HEK293 (cell line): ENCODE data around the gene STK39.

Experiments
- CTCF ChIA-PET: fragments of 350-600 bp; formaldehyde crosslinking; extraction: SDS; loops from one replicate; lab custom pipeline; 2021; ENCODE audit warnings: antibody characterized with exemption; lab: Yijun Ruan, JAX
- POLR2A ChIA-PET: fragments of 300-600 bp; formaldehyde crosslinking; extraction: SDS; loops from one replicate; lab custom pipeline; 2020; ENCODE audit warnings: antibody characterized with exemption, inconsistent platforms; lab: Yijun Ruan, JAX
- H3K27ac ChIP-seq: fragments of 200-500 bp; sonication (Bioruptor generic); 2 replicates; pipeline ENCODE4 v1.5.1; 2014; ENCODE audit warnings: low read depth, low read length, control low read depth, inconsistent platforms; ENCODE audit errors: extremely low read depth
- H3K36me3 ChIP-seq, 2 experiments: fragments of 200-500 bp in 1 of 2; sonication (Bioruptor generic) in 1 of 2; 1 replicate in 1 of 2; 2 replicates in 1 of 2; pipeline ENCODE4 v1.5.1; 2014 to 2017; ENCODE audit warnings: inconsistent platforms in 2 of 2, low read length in 2 of 2; ENCODE audit not compliant: control insufficient read depth in 2 of 2, insufficient read depth in 1 of 2
- H3K4me1 ChIP-seq: fragments of 200-500 bp; sonication (Bioruptor generic); 2 replicates; pipeline ENCODE4 v1.5.1; 2014; ENCODE audit warnings: mild to moderate bottlenecking, low read length, inconsistent platforms; ENCODE audit not compliant: control insufficient read depth, insufficient read depth
- H3K4me3 ChIP-seq: 2 replicates; pipeline ENCODE4 v1.5.1; 2011; ENCODE audit warnings: low read depth, mild to moderate bottlenecking, control low read depth, low read length, moderate library complexity
- H3K9me3 ChIP-seq: fragments of 200-500 bp; sonication (Bioruptor generic); 2 replicates; pipeline ENCODE4 v1.5.1; 2014; ENCODE audit warnings: low read depth, low read length, inconsistent platforms; ENCODE audit not compliant: control insufficient read depth, insufficient read depth
- GLI2 ChIP-seq: fragments of 450-650 bp; formaldehyde crosslinking; IDR thresholded peaks from 2 replicates; pipeline ENCODE4; 2017; ENCODE audit warnings: missing biosample characterization, missing genetic modification characterization, low read depth, borderline replicate concordance
- MYNN ChIP-seq: fragments of 450-650 bp; formaldehyde crosslinking; IDR thresholded peaks from 2 replicates; pipeline ENCODE4 v1.5.1; 2016; ENCODE audit warnings: missing biosample characterization, missing genetic modification characterization, borderline replicate concordance
- MZF1 ChIP-seq: fragments of 450-650 bp; formaldehyde crosslinking; IDR thresholded peaks from 2 replicates; pipeline ENCODE4 v1.5.1; 2017; ENCODE audit warnings: missing biosample characterization, missing genetic modification characterization, borderline replicate concordance
- TSHZ1 ChIP-seq: fragments of 450-650 bp; formaldehyde crosslinking; IDR thresholded peaks from 2 replicates; pipeline ENCODE4 v1.5.1; 2016; ENCODE audit warnings: missing biosample characterization, missing genetic modification characterization, borderline replicate concordance
- ZNF112 ChIP-seq: fragments of 450-650 bp; formaldehyde crosslinking; IDR thresholded peaks from 2 replicates; pipeline ENCODE4 v1.5.0; 2017; ENCODE audit warnings: missing biosample characterization, missing genetic modification characterization
- ZNF121 ChIP-seq: fragments of 450-650 bp; formaldehyde crosslinking; IDR thresholded peaks from 2 replicates; pipeline ENCODE4 v1.5.1; 2016; ENCODE audit warnings: missing biosample characterization, missing genetic modification characterization
- ZNF146 ChIP-seq: fragments of 450-650 bp; formaldehyde crosslinking; IDR thresholded peaks from 2 replicates; pipeline ENCODE4 v1.5.1; 2016; ENCODE audit warnings: missing biosample characterization, missing genetic modification characterization
- ZNF202 ChIP-seq: fragments of 450-650 bp; formaldehyde crosslinking; IDR thresholded peaks from 2 replicates; pipeline ENCODE4 v1.5.1; 2016; ENCODE audit warnings: missing biosample characterization, missing genetic modification characterization, borderline replicate concordance
- ZNF211 ChIP-seq: fragments of 450-650 bp; formaldehyde crosslinking; IDR thresholded peaks from 2 replicates; pipeline ENCODE4 v1.5.1; 2016; ENCODE audit warnings: low read depth, missing biosample characterization, missing genetic modification characterization
- ZNF248 ChIP-seq: fragments of 450-650 bp; formaldehyde crosslinking; IDR thresholded peaks from 2 replicates; pipeline ENCODE4 v1.5.1; 2017; ENCODE audit warnings: missing biosample characterization, missing genetic modification characterization
- ZNF423 ChIP-seq: fragments of 450-650 bp; formaldehyde crosslinking; IDR thresholded peaks from 2 replicates; pipeline ENCODE4 v1.5.1; 2016; ENCODE audit warnings: missing biosample characterization, missing genetic modification characterization
- ZNF426 ChIP-seq: fragments of 450-650 bp; formaldehyde crosslinking; IDR thresholded peaks from 2 replicates; pipeline ENCODE4 v1.5.1; 2017; ENCODE audit warnings: missing biosample characterization, missing genetic modification characterization, mild to moderate bottlenecking, inconsistent platforms, moderate library complexity
- ZNF433 ChIP-seq: fragments of 450-650 bp; formaldehyde crosslinking; IDR thresholded peaks from 2 replicates; pipeline ENCODE4 v1.5.1; 2016; ENCODE audit warnings: missing biosample characterization, missing genetic modification characterization, low read depth
- ZNF473 ChIP-seq: fragments of 450-650 bp; formaldehyde crosslinking; IDR thresholded peaks from 2 replicates; pipeline ENCODE4 v1.5.1; 2017; ENCODE audit warnings: missing biosample characterization, missing genetic modification characterization
- ZNF768 ChIP-seq: fragments of 450-650 bp; formaldehyde crosslinking; IDR thresholded peaks from 2 replicates; pipeline ENCODE4 v1.5.1; 2018; ENCODE audit warnings: missing biosample characterization, mild to moderate bottlenecking, missing genetic modification characterization
- ZNF785 ChIP-seq: fragments of 450-650 bp; formaldehyde crosslinking; IDR thresholded peaks from 2 replicates; pipeline ENCODE4 v1.5.1; 2016; ENCODE audit warnings: missing biosample characterization, missing genetic modification characterization
- TF ChIP-seq, protein P1 (sequence below): fragments of 450-650 bp; formaldehyde crosslinking; IDR thresholded peaks from 2 replicates; pipeline ENCODE4 v1.5.1; 2016; ENCODE audit warnings: missing biosample characterization, missing genetic modification characterization
- TF ChIP-seq, protein P2 (sequence below): fragments of 450-650 bp; formaldehyde crosslinking; IDR thresholded peaks from 2 replicates; pipeline ENCODE4 v1.5.1; 2016; ENCODE audit warnings: missing biosample characterization, missing genetic modification characterization
- TF ChIP-seq, protein P3 (sequence below): fragments of 450-650 bp; formaldehyde crosslinking; conservative IDR thresholded peaks from 2 replicates; pipeline ENCODE4 v1.5.1; 2016; ENCODE audit warnings: low read depth, missing biosample characterization, missing genetic modification characterization

The STK39 gene

GRCh38 chr2:168241208-168241607, 6.2 kb downstream of the STK39 start:
- no peak overlapping the region for H3K27ac ChIP-seq
- POLR2A ChIA-PET: no interaction called here
- TF ChIP-seq ZNF785 (tag by site-specific recombination): no peak
- TF ChIP-seq MZF1: no peak
- TF ChIP-seq MYNN (tag by site-specific recombination): no peak
- no peak for TF ChIP-seq ZNF426 (tag by site-specific recombination)
- TF ChIP-seq, protein P1, sequence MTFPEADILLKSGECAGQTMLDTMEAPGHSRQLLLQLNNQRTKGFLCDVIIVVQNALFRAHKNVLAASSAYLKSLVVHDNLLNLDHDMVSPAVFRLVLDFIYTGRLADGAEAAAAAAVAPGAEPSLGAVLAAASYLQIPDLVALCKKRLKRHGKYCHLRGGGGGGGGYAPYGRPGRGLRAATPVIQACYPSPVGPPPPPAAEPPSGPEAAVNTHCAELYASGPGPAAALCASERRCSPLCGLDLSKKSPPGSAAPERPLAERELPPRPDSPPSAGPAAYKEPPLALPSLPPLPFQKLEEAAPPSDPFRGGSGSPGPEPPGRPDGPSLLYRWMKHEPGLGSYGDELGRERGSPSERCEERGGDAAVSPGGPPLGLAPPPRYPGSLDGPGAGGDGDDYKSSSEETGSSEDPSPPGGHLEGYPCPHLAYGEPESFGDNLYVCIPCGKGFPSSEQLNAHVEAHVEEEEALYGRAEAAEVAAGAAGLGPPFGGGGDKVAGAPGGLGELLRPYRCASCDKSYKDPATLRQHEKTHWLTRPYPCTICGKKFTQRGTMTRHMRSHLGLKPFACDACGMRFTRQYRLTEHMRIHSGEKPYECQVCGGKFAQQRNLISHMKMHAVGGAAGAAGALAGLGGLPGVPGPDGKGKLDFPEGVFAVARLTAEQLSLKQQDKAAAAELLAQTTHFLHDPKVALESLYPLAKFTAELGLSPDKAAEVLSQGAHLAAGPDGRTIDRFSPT (tag by site-specific recombination): no peak
- TF ChIP-seq GLI2 (tag by site-specific recombination): no peak
- TF ChIP-seq ZNF768 (tag by site-specific recombination): no peak
- no peak for TF ChIP-seq ZNF211 (tag by site-specific recombination)
- H3K36me3 ChIP-seq: no peaks in the 10 kb centered on the region
- CTCF ChIA-PET: no interaction called here
- no peak overlapping the region for H3K4me3 ChIP-seq
- H3K9me3 ChIP-seq: no peaks in the 10 kb centered on the region
- peaks cover 2% of the 10 kb centered on the region for H3K4me1 ChIP-seq

DNA sequence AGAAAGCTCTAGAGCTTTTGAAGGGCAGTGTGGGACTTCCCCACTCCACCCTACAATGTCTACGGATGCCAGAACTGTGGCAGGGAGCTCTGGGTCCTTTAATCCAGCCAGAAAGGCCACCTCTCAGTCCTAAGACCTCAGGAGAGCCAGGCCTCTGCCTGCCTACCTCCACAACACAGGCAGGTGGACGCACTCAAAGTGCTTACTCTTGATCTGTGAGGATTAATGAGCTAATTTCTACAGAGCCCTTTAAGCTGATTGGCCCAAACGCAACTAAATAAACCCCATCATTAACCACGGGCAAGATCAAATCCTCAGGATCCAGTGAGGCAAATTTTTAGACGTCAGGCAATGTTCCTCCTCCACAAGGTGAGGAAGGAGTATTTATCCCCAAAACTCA, 8.1 kb downstream of the STK39 start:
- CTCF ChIA-PET: interaction anchor here (0.7 kb wide), 2 partner anchors 85 to 1021 kb away, joined by 3 read pairs; no protein-coding TSS in a partner anchor
- peaks cover 2% of the 10 kb centered on the region for H3K4me1 ChIP-seq
- H3K36me3 ChIP-seq: no peaks in the 10 kb centered on the region
- POLR2A ChIA-PET: no interaction called here
- H3K9me3 ChIP-seq: no peaks in the 10 kb centered on the region
- no peak overlapping the region for H3K27ac ChIP-seq
- no peak overlapping the region for H3K4me3 ChIP-seq
- no peak for TF ChIP-seq ZNF423 (tag by site-specific recombination)
- no peak for TF ChIP-seq ZNF248 (tag by site-specific recombination)
- TF ChIP-seq ZNF112 (tag by site-specific recombination): no peak
- TF ChIP-seq TSHZ1 (tag by site-specific recombination): no peak
- no peak for TF ChIP-seq ZNF202 (tag by site-specific recombination)
- TF ChIP-seq ZNF433: no peak
- TF ChIP-seq, protein P2, sequence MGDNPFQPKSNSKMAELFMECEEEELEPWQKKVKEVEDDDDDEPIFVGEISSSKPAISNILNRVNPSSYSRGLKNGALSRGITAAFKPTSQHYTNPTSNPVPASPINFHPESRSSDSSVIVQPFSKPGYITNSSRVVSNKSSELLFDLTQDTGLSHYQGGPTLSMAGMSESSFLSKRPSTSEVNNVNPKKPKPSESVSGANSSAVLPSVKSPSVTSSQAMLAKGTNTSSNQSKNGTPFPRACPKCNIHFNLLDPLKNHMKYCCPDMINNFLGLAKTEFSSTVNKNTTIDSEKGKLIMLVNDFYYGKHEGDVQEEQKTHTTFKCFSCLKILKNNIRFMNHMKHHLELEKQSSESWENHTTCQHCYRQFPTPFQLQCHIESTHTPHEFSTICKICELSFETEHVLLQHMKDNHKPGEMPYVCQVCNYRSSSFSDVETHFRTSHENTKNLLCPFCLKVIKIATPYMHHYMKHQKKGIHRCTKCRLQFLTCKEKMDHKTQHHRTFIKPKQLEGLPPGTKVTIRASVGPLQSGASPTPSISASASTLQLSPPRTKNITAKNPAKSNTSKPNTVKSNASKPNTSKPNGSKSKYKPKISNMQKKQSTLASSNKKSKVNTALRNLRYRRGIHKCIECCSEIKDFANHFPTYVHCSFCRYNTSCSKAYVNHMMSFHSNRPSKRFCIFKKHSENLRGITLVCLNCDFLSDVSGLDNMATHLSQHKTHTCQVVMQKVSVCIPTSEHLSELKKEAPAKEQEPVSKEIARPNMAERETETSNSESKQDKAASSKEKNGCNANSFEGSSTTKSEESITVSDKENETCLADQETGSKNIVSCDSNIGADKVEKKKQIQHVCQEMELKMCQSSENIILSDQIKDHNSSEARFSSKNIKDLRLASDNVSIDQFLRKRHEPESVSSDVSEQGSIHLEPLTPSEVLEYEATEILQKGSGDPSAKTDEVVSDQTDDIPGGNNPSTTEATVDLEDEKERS (tag by site-specific recombination): no peak
- no peak for TF ChIP-seq ZNF146 (tag by site-specific recombination)
- TF ChIP-seq ZNF121 (tag by site-specific recombination): no peak
- no peak for TF ChIP-seq ZNF473 (tag by site-specific recombination)
- TF ChIP-seq, protein P3, sequence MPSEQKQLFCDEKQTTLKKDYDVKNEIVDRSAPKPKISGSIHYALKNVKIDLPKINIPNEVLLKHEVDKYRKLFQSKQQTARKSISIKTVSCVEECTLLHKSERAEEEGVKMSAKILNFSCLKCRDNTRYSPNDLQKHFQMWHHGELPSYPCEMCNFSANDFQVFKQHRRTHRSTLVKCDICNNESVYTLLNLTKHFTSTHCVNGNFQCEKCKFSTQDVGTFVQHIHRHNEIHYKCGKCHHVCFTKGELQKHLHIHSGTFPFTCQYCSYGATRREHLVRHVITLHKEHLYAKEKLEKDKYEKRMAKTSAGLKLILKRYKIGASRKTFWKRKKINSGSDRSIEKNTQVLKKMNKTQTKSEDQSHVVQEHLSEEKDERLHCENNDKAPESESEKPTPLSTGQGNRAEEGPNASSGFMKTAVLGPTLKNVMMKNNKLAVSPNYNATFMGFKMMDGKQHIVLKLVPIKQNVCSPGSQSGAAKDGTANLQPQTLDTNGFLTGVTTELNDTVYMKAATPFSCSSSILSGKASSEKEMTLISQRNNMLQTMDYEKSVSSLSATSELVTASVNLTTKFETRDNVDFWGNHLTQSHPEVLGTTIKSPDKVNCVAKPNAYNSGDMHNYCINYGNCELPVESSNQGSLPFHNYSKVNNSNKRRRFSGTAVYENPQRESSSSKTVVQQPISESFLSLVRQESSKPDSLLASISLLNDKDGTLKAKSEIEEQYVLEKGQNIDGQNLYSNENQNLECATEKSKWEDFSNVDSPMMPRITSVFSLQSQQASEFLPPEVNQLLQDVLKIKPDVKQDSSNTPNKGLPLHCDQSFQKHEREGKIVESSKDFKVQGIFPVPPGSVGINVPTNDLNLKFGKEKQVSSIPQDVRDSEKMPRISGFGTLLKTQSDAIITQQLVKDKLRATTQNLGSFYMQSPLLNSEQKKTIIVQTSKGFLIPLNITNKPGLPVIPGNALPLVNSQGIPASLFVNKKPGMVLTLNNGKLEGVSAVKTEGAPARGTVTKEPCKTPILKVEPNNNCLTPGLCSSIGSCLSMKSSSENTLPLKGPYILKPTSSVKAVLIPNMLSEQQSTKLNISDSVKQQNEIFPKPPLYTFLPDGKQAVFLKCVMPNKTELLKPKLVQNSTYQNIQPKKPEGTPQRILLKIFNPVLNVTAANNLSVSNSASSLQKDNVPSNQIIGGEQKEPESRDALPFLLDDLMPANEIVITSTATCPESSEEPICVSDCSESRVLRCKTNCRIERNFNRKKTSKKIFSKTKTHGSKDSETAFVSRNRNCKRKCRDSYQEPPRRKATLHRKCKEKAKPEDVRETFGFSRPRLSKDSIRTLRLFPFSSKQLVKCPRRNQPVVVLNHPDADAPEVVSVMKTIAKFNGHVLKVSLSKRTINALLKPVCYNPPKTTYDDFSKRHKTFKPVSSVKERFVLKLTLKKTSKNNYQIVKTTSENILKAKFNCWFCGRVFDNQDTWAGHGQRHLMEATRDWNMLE: no peak
